ENCODE measurements around the gene SDK1.

Gene SDK1

DNA sequence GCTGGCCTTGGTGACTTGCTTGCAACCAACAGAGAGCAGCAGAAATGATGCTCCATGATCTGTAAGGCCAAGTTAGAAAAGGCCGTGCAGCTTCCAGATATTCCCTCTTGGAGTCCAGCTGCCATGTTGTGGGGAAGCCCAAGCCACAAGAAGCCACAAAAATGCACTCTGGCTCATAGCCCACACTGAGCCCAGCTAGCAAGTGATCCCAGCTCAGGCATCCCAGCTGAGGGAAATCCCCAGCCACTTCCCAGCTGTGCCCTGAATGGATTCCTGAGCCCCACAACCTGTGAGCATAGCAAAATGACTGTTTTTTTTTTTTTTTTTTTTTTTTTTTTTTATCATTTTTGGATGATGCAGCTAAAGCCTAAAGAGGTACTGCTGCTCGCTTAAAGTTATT, 11.1 kb upstream of the SDK1 start:
- in situ Hi-C loops (cut with HindIII; ENCODE audit: low sequenced_read_pairs) = no loop called here

DNA sequence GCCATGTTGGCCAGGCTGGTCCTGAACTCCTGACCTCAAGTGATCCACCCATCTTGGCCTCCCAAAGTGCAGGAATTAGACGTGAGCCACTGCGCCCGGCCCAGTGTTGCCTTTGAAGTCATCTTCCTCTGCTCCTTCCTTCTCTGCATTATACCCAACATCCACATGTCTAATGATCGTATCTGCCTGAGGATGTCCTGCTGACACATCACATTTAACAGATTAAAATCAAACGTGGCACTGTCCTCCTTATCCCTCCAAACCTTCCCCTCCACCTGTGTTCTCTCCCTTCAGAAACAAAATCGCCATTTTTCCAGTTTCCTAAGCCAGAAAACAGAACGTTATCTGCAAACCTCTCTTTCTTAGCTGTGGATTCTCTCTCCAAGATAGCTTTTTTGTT, 8.4 kb upstream of the SDK1 start:
- in situ Hi-C loops (cut with HindIII; ENCODE audit: low sequenced_read_pairs) = no loop called here

DNA sequence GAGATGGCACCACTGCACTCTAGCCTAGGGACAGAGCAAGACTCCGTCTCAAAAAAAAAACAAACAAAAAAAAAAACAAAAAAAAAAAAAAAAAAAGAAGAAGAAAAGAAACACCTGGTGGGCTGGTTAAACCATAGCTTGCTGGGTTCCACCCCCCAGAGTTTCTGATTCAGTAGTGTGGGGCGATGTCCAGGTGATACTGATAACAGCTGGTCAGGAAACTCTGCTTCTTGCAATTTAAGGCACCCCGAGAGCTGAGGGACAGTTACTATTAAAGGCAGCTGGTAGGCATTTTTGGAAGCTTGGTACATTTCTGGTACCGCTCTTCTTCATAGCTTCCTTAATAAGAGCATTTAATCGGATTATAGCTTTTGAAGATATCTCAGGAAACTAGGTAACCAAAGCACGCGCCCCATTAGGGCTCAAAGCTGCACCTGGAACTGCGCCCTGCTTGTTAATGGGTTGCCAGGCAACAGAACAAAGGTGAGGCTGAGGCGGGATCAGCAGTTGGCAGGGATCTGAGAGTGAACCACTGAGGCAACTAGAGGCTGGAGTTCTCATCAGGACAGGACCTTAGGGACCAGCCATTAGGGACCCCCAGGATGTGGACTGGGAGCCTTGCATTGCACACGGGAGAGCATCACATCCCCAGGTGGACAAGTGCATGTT, 6.5 kb upstream of the SDK1 start:
- in situ Hi-C loops (cut with HindIII; ENCODE audit: low sequenced_read_pairs) = no loop called here

DNA sequence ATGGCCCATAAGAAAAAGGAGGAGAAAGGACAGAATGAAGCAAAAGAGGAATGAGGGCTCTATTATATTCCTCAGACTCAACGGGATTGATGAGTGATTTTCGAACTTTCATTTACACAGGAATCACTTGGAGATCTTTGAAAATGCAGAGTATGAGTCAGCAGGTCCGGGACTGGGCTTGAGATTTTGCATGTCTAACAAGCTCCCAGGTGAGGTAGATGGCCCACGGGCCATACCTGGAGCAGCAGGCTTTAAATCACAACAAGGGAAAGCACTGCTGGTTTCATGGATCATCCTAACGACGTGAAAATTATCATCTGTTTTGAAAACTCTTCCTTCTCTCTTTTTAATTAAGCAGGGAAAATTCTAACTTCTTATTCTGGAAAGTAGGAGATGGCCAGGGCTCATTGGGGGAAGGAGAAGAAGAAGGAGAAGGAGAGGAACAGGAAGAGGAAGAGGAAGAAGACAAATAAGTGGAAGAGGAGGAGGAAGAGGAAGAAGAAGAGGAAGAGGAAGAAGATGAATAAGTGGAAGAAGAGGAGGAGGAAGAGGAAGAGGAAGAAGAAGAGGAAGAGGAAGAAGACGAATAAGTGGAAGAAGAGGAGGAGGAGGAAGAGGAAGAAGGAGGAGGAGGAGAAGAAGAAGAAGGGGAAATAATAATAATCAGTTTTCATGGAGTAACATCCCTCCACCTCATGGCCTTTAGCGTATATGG, 3.8 kb upstream of the SDK1 start:
- in situ Hi-C loops (cut with HindIII; ENCODE audit: low sequenced_read_pairs) = no loop called here

GRCh38 chr7:3300221-3300650, 816 bp upstream of the SDK1 start:
- in situ Hi-C loops (cut with HindIII; ENCODE audit: low sequenced_read_pairs) = no loop called here

DNA sequence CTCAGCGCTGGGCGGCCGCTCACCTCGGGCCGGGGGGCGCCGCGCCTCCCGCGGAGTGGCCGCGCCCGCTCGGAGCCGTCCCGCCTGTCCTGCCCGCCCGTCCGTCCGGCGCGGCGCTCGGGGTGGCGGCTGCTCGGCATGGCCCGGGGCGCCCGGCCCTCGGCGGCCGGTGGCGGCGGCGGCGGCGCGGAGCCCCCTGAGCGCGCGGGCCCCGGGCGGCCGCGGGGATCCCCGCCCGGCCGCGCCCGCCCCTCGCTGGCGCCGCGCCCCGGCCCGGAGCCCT, 338 bp downstream of the SDK1 start:
- in situ Hi-C loops (cut with HindIII; ENCODE audit: low sequenced_read_pairs) = no loop called here

DNA sequence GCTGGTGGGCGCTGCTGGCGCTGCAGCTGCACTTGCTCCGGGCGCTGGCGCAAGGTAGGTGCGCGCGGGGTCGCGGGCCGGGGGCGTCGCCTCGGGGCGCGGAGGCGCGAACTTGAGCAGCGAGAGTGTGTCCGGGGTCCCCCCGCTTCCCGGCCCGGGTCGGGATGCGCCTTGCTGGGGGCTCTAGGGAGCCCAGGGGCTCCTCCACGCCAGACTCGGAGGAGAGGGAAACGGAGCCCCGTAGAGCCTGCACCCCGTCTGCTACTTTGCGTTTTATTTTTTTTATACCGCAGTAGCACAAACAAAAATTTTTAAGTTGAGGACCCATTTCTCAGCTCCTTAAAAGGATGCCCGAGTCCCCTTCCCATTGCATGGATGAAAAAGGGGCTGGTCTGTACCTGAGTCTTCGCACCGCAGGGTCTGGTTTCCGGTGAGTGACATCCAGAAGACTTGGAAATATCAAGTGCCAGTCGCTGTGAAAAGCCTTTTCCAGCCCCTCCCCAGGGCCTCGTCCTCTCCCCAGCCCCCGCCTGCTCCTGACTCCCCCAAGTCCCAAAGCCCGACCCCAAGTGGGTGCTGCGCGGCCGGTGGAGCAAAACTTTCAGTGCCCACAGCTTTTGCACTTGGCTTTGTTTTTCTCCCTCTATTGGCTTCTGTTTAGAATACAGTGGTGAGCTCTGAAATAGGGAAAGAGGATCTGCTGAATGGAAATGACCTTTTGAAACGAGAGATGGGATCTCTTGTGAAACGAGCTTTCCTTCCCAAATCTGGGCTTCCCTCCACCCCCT, 973 bp downstream of the SDK1 start:
- in situ Hi-C loops (cut with HindIII; ENCODE audit: low sequenced_read_pairs) = no loop called here

GRCh38 chr7:3302681-3303320, 1.7 kb downstream of the SDK1 start:
- in situ Hi-C loops (cut with HindIII; ENCODE audit: low sequenced_read_pairs) = no loop called here

GRCh38 chr7:3304131-3304530, 3.1 kb downstream of the SDK1 start:
- in situ Hi-C loops (cut with HindIII; ENCODE audit: low sequenced_read_pairs) = no loop called here

DNA sequence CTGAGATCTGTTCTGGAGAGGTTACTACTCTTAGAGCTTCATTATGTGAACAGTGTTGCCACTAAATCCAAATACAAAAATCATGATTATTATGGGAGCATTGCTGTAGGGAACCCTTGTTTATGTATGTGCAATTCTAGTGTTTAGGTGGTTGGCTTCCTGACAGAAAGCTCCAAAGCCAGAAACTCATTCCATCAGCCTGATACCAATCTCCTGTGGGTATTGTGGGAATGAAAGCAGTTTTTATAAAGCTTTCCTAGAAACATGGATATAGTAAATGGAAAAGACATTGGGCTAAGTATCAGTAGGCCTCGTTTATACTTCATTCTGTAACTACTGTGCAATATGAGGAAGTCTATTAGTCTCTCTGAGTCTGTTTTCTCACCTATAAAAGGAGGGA, 6.4 kb downstream of the SDK1 start:
- in situ Hi-C loops (cut with HindIII; ENCODE audit: low sequenced_read_pairs) = no loop called here

DNA sequence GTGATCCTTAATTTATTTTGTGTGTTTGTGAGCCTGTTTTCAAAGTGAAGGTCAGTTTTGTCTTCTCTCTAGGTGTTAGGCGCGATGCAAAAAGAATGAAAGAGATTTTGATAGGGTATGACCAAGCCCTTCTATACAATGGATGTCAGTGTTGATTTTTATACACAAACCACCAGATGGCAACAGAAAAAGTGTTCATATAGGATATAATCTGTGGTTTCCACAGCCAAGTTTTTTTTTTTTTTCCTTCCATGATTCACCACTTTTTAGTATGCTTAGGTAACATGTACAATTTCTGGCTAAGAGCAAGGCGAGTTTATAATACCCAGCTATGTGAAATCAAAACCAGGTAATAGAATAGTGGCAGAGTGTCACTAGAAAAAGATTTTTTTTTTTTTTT, 8.1 kb downstream of the SDK1 start:
- in situ Hi-C loops (cut with HindIII; ENCODE audit: low sequenced_read_pairs) = no loop called here

GRCh38 chr7:3309956-3310355, 8.9 kb downstream of the SDK1 start:
- in situ Hi-C loops (cut with HindIII; ENCODE audit: low sequenced_read_pairs) = no loop called here

DNA sequence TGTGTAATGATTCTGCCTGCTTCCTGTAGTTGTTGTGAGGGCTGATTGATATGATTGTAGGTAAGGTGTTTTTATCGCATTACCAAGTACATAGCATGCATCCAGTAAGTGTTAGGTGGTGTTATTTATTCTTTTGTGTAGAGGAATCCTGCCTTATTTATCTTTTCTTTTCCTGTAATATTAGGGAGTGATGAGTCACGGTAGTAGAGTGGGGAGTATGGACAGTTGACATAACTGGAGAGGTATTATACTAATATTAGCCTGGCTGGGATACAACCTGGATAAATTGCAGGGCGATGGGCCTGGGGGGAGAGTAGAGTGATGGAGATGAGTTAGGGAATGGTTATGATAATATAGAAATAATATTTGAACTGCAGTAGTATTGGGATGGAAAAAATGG, 9.8 kb downstream of the SDK1 start:
- in situ Hi-C loops (cut with HindIII; ENCODE audit: low sequenced_read_pairs) = no loop called here

- in situ Hi-C loops (cut with HindIII; ENCODE audit: low sequenced_read_pairs) = no loop called here
Measured at GRCh38 chr7:3312583-3312982, 11.5 kb downstream of the SDK1 start.

DNA sequence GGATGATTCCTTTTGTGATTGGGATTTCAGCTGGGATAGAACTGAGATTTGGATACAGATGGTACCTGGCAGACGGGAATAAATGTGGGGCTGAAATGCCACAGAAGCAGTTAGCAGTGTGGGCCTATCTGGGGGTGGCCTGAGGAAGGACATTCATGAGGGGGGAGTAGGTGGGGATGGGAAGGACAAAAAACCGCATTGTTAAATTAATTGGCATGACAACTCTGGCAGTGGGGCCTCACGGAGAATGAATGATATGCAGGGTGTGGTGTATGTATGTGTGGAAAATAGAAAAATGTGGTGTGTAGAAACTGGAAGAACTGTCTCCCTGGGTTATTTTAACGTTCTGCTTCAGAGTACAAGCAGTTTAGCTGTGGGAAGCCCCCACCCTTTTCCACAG, 17.8 kb downstream of the SDK1 start:
- in situ Hi-C loops (cut with HindIII; ENCODE audit: low sequenced_read_pairs) = no loop called here

DNA sequence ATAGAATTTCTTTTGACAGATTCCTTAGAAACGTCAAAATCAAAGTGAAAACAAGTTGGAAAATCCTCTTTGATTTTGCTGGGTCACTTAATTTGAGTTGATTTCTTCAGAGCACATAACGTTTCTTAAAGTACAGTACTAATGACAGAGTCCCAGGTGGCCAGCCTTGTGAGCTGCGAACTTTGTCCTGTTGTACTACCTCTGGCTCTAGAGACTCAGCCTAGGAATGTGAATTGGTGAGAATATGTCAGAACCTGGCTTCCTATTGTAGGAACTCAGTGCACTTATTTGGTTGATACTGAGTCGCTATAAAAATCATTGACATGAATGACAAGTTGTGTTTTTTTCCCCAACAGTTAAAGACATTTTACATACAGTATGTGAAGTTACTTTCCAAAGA, 20.2 kb downstream of the SDK1 start:
- in situ Hi-C loops (cut with HindIII; ENCODE audit: low sequenced_read_pairs) = no loop called here

DNA sequence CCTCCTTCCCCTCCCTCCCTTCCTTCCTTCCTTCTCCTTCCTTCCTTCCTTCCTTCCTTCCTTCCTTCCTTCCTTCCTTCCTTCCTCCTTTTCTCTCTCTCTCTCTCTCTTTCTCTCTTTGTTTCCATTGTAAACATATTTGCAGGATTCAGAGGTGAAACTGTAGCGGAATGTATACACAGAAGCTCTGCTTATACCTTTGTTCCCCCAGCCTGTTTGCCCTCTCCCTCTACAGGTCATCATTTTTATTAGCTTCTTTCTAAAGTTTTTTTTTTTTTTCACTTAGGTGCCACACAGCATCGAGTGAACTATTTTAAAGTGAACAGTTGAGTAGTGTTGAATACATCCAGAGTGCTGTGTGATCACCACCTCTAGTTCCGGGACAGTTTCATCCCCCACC, 20.7 kb downstream of the SDK1 start:
- in situ Hi-C loops (cut with HindIII; ENCODE audit: low sequenced_read_pairs) = no loop called here

- in situ Hi-C loops (cut with HindIII; ENCODE audit: low sequenced_read_pairs) = no loop called here
Measured at GRCh38 chr7:3326246-3326645, 25.2 kb downstream of the SDK1 start.

GRCh38 chr7:3327099-3327498, 26.0 kb downstream of the SDK1 start:
- in situ Hi-C loops (cut with HindIII; ENCODE audit: low sequenced_read_pairs) = no loop called here

GRCh38 chr7:3327655-3328054, 26.6 kb downstream of the SDK1 start:
- in situ Hi-C loops (cut with HindIII; ENCODE audit: low sequenced_read_pairs) = no loop called here

- in situ Hi-C loops (cut with HindIII; ENCODE audit: low sequenced_read_pairs) = no loop called here
Measured at GRCh38 chr7:3332308-3332707, 31.3 kb downstream of the SDK1 start.

DNA sequence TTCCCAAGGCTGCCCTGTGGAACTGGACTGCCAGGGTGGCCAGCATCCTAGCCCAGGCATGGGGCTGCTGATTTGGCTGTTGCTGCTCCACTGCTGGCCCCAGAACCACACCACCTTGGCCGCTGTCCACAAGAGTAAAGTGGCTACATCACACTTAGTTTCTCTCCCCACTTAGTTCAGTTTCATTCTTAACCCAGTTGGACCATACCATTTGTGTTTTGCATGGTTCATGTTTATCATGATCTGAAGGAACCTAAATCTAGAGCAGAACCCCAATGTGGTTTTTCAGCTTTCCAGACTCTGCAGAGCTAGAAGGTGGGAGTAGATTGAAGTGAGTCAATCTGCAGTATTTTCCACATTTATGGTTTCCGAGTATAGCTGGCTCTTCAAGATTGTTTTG, 32.8 kb downstream of the SDK1 start:
- in situ Hi-C loops (cut with HindIII; ENCODE audit: low sequenced_read_pairs) = no loop called here

All from DLD1 (cell line).